Measurements from ENCODE around the gene MAST2.

Gene MAST2

DNA sequence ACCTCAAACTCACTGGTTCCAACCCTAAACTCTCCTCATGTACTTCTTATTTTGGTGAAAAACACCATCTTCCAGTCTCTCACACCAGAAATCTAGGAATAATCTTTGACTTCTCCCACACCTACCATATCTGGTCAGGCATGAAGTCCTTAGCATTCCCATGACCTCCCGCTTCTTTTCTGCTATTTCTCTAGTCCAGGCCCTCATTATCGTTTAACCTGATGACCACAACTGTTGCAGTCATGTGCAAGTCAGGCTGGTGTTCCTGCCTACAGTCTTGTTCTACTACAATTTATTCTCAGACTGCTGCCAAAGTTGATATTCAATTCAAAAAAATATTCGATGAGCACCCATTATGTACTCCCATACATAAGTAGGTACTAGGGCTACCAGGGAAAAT lies 257.7 kb downstream of the MAST2 start:
- DNase-seq (ENCODE audit: low read depth), result no peak
- no peak overlapping the region for H3K4me3 ChIP-seq (ENCODE audit: low read depth, low read length)
- in situ Hi-C loops (cut with HindIII; ENCODE audit: low sequenced_read_pairs), result no loop called here
- TF ChIP-seq, protein P1, sequence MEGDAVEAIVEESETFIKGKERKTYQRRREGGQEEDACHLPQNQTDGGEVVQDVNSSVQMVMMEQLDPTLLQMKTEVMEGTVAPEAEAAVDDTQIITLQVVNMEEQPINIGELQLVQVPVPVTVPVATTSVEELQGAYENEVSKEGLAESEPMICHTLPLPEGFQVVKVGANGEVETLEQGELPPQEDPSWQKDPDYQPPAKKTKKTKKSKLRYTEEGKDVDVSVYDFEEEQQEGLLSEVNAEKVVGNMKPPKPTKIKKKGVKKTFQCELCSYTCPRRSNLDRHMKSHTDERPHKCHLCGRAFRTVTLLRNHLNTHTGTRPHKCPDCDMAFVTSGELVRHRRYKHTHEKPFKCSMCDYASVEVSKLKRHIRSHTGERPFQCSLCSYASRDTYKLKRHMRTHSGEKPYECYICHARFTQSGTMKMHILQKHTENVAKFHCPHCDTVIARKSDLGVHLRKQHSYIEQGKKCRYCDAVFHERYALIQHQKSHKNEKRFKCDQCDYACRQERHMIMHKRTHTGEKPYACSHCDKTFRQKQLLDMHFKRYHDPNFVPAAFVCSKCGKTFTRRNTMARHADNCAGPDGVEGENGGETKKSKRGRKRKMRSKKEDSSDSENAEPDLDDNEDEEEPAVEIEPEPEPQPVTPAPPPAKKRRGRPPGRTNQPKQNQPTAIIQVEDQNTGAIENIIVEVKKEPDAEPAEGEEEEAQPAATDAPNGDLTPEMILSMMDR (IDR thresholded peaks at IDR 0.05; ENCODE audit: low read depth, low read length, missing control alignments), result no peak

GRCh38 chr1:46062651-46063319 lies 259.4 kb downstream of the MAST2 start:
- TF ChIP-seq, protein P1 (IDR thresholded peaks at IDR 0.05; ENCODE audit: low read depth, low read length, missing control alignments), result no peak
- DNase-seq (ENCODE audit: low read depth), result no peak
- no peak overlapping the region for H3K4me3 ChIP-seq (ENCODE audit: low read depth, low read length)
- in situ Hi-C loops (cut with HindIII; ENCODE audit: low sequenced_read_pairs), result no loop called here

- DNase-seq (ENCODE audit: low read depth), result no peak
- in situ Hi-C loops (cut with HindIII; ENCODE audit: low sequenced_read_pairs), result no loop called here
- TF ChIP-seq, protein P1 (IDR thresholded peaks at IDR 0.05; ENCODE audit: low read depth, low read length, missing control alignments), result no peak
- no peak overlapping the region for H3K4me3 ChIP-seq (ENCODE audit: low read depth, low read length)
Observed at GRCh38 chr1:46064708-46065107, 261.3 kb downstream of the MAST2 start.

- TF ChIP-seq, protein P1 (IDR thresholded peaks at IDR 0.05; ENCODE audit: low read depth, low read length, missing control alignments), result no peak
- H3K4me3 ChIP-seq (ENCODE audit: low read depth, low read length), result no peak overlapping the region
- DNase-seq (ENCODE audit: low read depth), result no peak
- in situ Hi-C loops (cut with HindIII; ENCODE audit: low sequenced_read_pairs), result no loop called here
Observed at GRCh38 chr1:46065405-46065804, 262.0 kb downstream of the MAST2 start.

DNA sequence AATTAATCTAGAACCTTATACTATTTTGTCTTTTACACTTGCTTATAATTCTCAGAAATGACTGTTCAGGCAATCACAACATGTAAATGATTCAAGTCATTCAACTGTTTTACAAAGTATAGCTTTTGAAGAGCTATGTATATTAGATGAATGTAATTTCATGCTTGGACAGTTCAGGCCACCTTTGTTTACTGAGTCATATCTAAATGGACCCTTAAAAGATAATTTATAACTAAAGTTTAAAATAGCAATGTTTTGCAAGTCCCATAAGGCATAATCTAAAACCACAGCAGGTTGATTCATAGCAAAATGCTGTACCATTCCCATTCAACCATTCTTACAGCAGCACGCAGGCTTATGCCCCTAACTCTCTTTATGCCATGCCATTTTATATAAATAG lies 264.2 kb downstream of the MAST2 start:
- DNase-seq (ENCODE audit: low read depth), result no peak
- no peak overlapping the region for H3K4me3 ChIP-seq (ENCODE audit: low read depth, low read length)
- in situ Hi-C loops (cut with HindIII; ENCODE audit: low sequenced_read_pairs), result no loop called here
- TF ChIP-seq, protein P1 (IDR thresholded peaks at IDR 0.05; ENCODE audit: low read depth, low read length, missing control alignments), result no peak

DNA sequence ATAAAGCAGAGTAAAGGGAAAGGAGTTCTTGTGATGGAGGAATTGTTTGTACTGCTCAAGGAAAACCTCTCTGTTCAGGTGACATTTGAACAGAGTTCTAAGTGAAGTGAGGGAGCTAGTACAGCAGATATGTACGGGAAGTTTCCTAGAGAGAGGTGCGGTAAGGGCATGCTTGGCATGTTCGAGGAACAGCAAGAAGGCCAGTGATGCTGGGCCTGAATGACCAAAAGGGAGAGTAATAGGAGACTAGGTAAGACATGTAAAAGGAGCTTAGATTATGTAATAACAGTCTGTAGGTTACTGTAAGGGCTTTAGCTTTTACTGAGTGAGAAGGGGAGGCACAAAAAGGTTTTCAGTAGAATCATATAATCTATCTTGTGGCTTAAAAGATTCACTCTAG lies 265.1 kb downstream of the MAST2 start:
- in situ Hi-C loops (cut with HindIII; ENCODE audit: low sequenced_read_pairs), result no loop called here
- TF ChIP-seq, protein P1 (IDR thresholded peaks at IDR 0.05; ENCODE audit: low read depth, low read length, missing control alignments), result no peak
- H3K4me3 ChIP-seq (ENCODE audit: low read depth, low read length), result no peak overlapping the region
- no peak for DNase-seq (ENCODE audit: low read depth)
